Osteocyte (in vitro differentiated cells): ENCODE results near the gene BLID. TPM values are rescaled to one million over a fixed set of nuclear protein-coding genes. Genes with fewer than 3 reads are reported as not detected.

Source experiments
- DNase-seq: peaks from one replicate; pipeline ENCODE4 v3.0.0; 2021; ENCODE audit warnings: mixed read lengths; ENCODE audit not compliant: unreplicated experiment; ENCODE audit errors: extremely low spot score
- H3K27ac Mint-ChIP-seq: one replicate; pipeline ENCODE4 v1.8.0; 2021; ENCODE audit warnings: mild to moderate bottlenecking, mixed read lengths; ENCODE audit not compliant: unreplicated experiment
- H3K27me3 Mint-ChIP-seq: one replicate; pipeline ENCODE4 v1.8.0; 2021; ENCODE audit warnings: mixed read lengths; ENCODE audit not compliant: unreplicated experiment
- H3K36me3 Mint-ChIP-seq: one replicate; pipeline ENCODE4 v1.8.0; 2021; ENCODE audit warnings: mixed read lengths; ENCODE audit not compliant: unreplicated experiment
- H3K4me1 Mint-ChIP-seq: one replicate; pipeline ENCODE4 v1.8.0; 2021; ENCODE audit warnings: mixed read lengths; ENCODE audit not compliant: unreplicated experiment
- H3K4me3 Mint-ChIP-seq: one replicate; pipeline ENCODE4 v1.8.0; 2021; ENCODE audit warnings: mild to moderate bottlenecking, moderate library complexity, mixed read lengths; ENCODE audit not compliant: unreplicated experiment
- H3K9me3 Mint-ChIP-seq: one replicate; pipeline ENCODE4 v1.8.0; 2021; ENCODE audit warnings: mixed read lengths; ENCODE audit not compliant: unreplicated experiment
- CTCF ChIP-seq: fragments of 200-600 bp; sonication (generic); IDR thresholded peaks from 2 replicates; pipeline ENCODE4 v1.5.0; 2021; ENCODE audit warnings: antibody characterized with exemption, mild to moderate bottlenecking, moderate library complexity
- total RNA-seq: library from RNA; stranded (reverse); gene quantifications from 2 replicates; pipeline ENCODE4 v1.2.1, GENCODE V29; 2021

BLID gene
- total RNA-seq, 1 donor from 2014 or later: 1.4 TPM

GRCh38 chr11:122112470-122113365 is 3.3 kb downstream of the BLID start:
- Mint-ChIP-seq H3K36me3 (no peaks in the 10 kb centered on the region), H3K4me3 (no peak overlapping the region), H3K27ac (peak overlapping the region; percentile 87), H3K9me3 (no peaks in the 10 kb centered on the region), H3K27me3 (no peaks in the 10 kb centered on the region), H3K4me1 (peaks cover 43% of the 10 kb centered on the region)
- no peak for TF ChIP-seq CTCF
- DNase-seq: no peak

- Mint-ChIP-seq H3K9me3 (no peaks in the 10 kb centered on the region), H3K27me3 (no peaks in the 10 kb centered on the region), H3K4me1 (peaks cover 33% of the 10 kb centered on the region), H3K27ac (no peak overlapping the region), H3K36me3 (no peaks in the 10 kb centered on the region), H3K4me3 (no peak overlapping the region)
- no peak for TF ChIP-seq CTCF
- DNase-seq: no peak
These were observed 6.1 kb downstream of the BLID start for GRCh38 chr11:122109932-122110331.

- no peaks in the 10 kb centered on the region for H3K27me3 Mint-ChIP-seq
- H3K27ac Mint-ChIP-seq: no peak overlapping the region
- no peaks in the 10 kb centered on the region for H3K36me3 Mint-ChIP-seq
- no peaks in the 10 kb centered on the region for H3K9me3 Mint-ChIP-seq
- H3K4me3 Mint-ChIP-seq: no peak overlapping the region
- DNase-seq: no peak
- peaks cover 22% of the 10 kb centered on the region for H3K4me1 Mint-ChIP-seq
- no peak for TF ChIP-seq CTCF
These were observed 7.2 kb downstream of the BLID start for GRCh38 chr11:122108828-122109227.

- no peak overlapping the region for H3K4me3 Mint-ChIP-seq
These were observed 7.7 kb downstream of the BLID start for GRCh38 chr11:122108192-122108799.

More at GRCh38 chr11:122108192-122108799, 7.7 kb downstream of the BLID start:
- Mint-ChIP-seq H3K27ac (peak overlapping the region; percentile 1), H3K27me3 (no peaks in the 10 kb centered on the region), H3K9me3 (no peaks in the 10 kb centered on the region), H3K4me1 (peaks cover 19% of the 10 kb centered on the region), H3K36me3 (no peaks in the 10 kb centered on the region)
- TF ChIP-seq CTCF: peak; percentile 58
- no peak for DNase-seq
